Colonic mucosa (tissue), 4 donors: ENCODE results near the gene PRXL2C. TPM values are rescaled to one million over a fixed set of nuclear protein-coding genes. Genes with fewer than 3 reads are reported as not detected.
"Not testable (repeated sequence)": the region's sequence is repeated elsewhere in the genome, so short reads cannot be mapped to it uniquely, and the experiment has no call there.

Experiments
- DNase-seq: peaks from one replicate; pipeline ENCODE4 v3.0.0-alpha.2; 2020
- H3K27ac ChIP-seq: fragments of 200-600 bp; one replicate; pipeline ENCODE4 v1.8.0; 2021
- H3K27me3 ChIP-seq: fragments of 200-600 bp; one replicate; pipeline ENCODE4 v1.8.0; 2021
- H3K36me3 ChIP-seq: fragments of 200-600 bp; one replicate; pipeline ENCODE4 v1.8.0; 2021
- H3K4me1 ChIP-seq: fragments of 200-600 bp; one replicate; pipeline ENCODE4 v1.8.0; 2021; ENCODE audit warnings: mild to moderate bottlenecking
- H3K4me3 ChIP-seq: fragments of 200-600 bp; one replicate; pipeline ENCODE4 v1.8.0; 2021
- H3K9ac ChIP-seq, 2 donors: one replicate each; pipeline ENCODE4 v1.7.0; 2013; ENCODE audit warnings: control low read depth in 2 of 2, low read depth in 2 of 2, low read length in 2 of 2
- H3K9me3 ChIP-seq: fragments of 200-600 bp; one replicate; pipeline ENCODE4 v1.8.0; 2021
- intact Hi-C: fragments of 100-400 bp; cut with DNase I; formaldehyde crosslinking; loops from one replicate; pipeline ENCODE4 v1.14.1; 2022
- total RNA-seq, 2 donors: library from RNA; stranded (reverse); fragmentation: NEBNext Ultra II Directional in 1 of 2; extraction: Animal tissue kit (Norgen Biotek cat#: 25700) in 1 of 2; gene quantifications; one replicate each; pipeline ENCODE4 v1.2.1, GENCODE V29; 2021
- TF ChIP-seq, protein P1 (sequence below): fragments of 200-600 bp; IDR thresholded peaks from one replicate; pipeline ENCODE4 v1.8.0; 2022; ENCODE audit warnings: antibody characterized with exemption, mild to moderate bottlenecking
- donor health status: healthy.
- donor health status: DM: no; HTN: no; CAD: no.
- donor health status: DM: no; HTN: no; CAD: no.

PRXL2C gene
- total RNA-seq, 2 donors from 2014 or later, result 2.6 to 6.6 TPM

DNA sequence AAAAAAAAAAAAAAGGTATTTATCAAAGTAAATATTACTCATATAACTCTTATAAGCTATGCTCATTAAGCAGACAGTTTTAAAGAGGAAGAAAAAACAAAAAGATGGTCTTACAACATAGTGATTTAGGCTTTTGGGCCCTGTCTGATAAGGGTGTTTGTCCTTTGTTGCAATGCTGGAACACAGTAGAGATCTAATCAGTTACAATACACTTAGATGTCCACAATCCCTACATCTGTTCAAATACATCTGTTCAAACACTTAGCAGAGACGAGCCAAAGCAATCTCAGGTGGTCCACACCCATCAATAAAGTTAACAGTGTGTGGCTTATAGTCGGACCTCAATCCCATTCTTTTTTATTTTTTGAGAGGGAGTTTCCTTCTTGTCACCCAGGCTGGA, 11.0 kb downstream of the PRXL2C start:
- Histone ChIP-seq H3K4me3 (no peak overlapping the region), H3K27ac (no peak overlapping the region), H3K9me3 (no peaks in the 10 kb centered on the region), H3K9ac (no peak overlapping the region), H3K36me3 (no peaks in the 10 kb centered on the region), H3K27me3 (no peaks in the 10 kb centered on the region), H3K4me1 (no peaks in the 10 kb centered on the region)
- DNase-seq, result no peak
- intact Hi-C loops, result no loop called here
- TF ChIP-seq, protein P1, sequence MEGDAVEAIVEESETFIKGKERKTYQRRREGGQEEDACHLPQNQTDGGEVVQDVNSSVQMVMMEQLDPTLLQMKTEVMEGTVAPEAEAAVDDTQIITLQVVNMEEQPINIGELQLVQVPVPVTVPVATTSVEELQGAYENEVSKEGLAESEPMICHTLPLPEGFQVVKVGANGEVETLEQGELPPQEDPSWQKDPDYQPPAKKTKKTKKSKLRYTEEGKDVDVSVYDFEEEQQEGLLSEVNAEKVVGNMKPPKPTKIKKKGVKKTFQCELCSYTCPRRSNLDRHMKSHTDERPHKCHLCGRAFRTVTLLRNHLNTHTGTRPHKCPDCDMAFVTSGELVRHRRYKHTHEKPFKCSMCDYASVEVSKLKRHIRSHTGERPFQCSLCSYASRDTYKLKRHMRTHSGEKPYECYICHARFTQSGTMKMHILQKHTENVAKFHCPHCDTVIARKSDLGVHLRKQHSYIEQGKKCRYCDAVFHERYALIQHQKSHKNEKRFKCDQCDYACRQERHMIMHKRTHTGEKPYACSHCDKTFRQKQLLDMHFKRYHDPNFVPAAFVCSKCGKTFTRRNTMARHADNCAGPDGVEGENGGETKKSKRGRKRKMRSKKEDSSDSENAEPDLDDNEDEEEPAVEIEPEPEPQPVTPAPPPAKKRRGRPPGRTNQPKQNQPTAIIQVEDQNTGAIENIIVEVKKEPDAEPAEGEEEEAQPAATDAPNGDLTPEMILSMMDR, result no peak

DNA sequence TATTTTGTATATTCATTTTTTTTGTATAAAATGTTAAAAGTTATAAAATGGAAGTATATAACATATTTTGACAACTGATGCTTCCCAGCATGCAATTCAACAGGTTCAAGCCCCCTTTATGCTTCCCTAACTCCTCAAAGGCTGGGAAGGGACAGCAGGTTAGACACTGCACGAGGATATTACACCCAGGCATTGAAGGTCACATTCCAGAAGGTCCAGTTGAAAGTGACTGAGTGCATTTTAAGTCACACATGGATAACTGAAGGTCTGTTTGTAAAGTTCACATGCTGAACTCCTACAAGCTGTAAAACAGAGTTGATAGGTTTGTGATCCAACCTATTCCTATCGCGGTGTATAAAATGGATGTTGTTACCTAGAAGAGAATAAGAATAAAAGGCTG, 13.6 kb downstream of the PRXL2C start:
- TF ChIP-seq, protein P1, result no peak
- H3K9me3 ChIP-seq, result no peaks in the 10 kb centered on the region
- H3K36me3 ChIP-seq, result no peaks in the 10 kb centered on the region
- H3K4me3 ChIP-seq, result no peak overlapping the region
- no peak overlapping the region for H3K27ac ChIP-seq
- no peak overlapping the region for H3K9ac ChIP-seq
- DNase-seq, result no peak
- no peaks in the 10 kb centered on the region for H3K4me1 ChIP-seq
- intact Hi-C loops, result no loop called here
- no peaks in the 10 kb centered on the region for H3K27me3 ChIP-seq

DNA sequence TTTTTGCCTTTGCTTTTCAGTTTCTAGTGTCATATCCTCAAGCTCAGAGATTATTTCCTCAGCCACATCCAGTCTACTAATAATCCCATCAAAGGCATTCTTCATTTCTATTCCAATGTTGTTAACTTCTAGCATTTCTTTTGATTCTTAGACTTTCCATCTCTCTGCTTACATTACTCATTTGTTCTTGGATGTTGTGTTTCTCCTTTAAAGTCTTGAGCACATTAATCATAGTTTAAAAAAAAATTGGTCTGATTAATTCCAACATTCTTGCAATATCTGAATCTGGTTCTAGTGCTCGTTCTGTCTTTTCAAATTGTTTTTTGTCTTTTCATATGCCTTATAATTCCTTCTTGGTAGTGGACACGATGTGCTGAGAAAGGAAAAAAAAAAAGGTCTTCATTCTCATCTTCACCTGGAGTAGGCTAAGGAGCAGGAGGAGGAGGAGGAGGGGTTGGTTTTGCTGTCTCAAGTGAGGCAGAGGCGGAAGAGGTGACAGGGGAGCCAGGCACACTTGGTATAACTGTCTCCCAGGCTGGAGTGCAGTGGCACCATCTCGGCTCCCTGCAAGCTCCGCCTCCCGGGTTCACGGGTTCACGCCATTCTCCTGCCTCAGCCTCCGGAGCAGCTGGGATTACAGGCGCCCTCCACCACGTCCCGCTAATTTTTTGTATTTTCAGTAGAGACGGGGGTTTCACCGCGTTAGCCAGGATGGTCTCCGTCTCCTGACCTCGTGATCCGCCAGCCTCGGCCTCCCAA, 16.3 kb downstream of the PRXL2C start:
- H3K4me1 ChIP-seq, result no peaks in the 10 kb centered on the region
- no peaks in the 10 kb centered on the region for H3K9me3 ChIP-seq
- no peaks in the 10 kb centered on the region for H3K27me3 ChIP-seq
- H3K9ac ChIP-seq, result no peak overlapping the region
- H3K36me3 ChIP-seq, result no peaks in the 10 kb centered on the region
- intact Hi-C loops, result no loop called here
- no peak overlapping the region for H3K4me3 ChIP-seq
- no peak for DNase-seq
- TF ChIP-seq, protein P1, result no peak
- H3K27ac ChIP-seq, result no peak overlapping the region

GRCh38 chr9:96636368-96636767, 18.7 kb downstream of the PRXL2C start:
- no peak overlapping the region for H3K9ac ChIP-seq
- intact Hi-C loops, result no loop called here
- no peaks in the 10 kb centered on the region for H3K4me1 ChIP-seq
- TF ChIP-seq, protein P1, result no peak
- H3K27ac ChIP-seq, result no peak overlapping the region
- H3K9me3 ChIP-seq, result no peaks in the 10 kb centered on the region
- no peaks in the 10 kb centered on the region for H3K36me3 ChIP-seq
- H3K4me3 ChIP-seq, result no peak overlapping the region
- H3K27me3 ChIP-seq, result no peaks in the 10 kb centered on the region
- no peak for DNase-seq

DNA sequence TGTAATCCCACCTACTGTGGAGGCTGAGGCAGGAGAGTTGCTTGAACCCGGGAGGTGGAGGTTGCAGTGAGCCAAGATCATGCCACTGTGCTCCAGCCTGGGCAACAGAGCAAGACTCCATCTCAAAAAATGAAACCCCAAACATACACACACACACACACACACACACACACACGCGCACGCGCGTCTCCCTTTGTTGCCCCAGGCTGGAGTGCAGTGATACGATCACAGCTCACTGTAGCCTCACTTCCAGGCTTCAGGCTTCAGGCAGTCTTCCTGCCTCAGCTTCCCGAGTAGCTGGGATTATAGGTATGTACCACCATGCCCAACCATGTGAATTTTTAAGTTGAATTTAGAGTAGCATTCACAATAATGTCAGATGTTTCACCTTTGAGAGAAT, 21.5 kb downstream of the PRXL2C start:
- H3K4me3 ChIP-seq, H3K36me3 ChIP-seq, H3K27me3 ChIP-seq, H3K9me3 ChIP-seq, intact Hi-C loops, H3K9ac ChIP-seq, DNase-seq, H3K27ac ChIP-seq, H3K4me1 ChIP-seq: not testable (repeated sequence)

DNA sequence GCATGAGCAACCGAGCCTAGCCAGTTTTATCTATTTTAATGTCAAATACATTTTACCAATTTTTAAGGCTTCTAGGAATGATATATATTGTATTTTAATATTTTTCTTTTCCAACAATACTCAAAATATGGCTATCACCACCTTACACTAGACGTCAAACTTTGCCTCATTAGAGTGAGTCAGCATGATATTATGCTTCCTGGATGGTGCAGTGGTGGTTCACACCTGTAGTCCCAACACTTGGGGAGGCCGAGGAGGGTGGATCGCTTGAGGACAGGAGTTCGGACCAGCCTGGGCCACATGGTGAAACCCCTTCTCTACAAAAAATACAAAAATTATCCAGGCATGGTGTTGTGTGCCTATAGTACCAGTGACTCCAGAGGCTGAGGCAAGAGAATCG, 28.2 kb downstream of the PRXL2C start:
- Histone ChIP-seq H3K36me3 (no peaks in the 10 kb centered on the region), H3K27ac (no peak overlapping the region), H3K4me1 (no peaks in the 10 kb centered on the region), H3K4me3 (no peak overlapping the region), H3K9me3 (no peaks in the 10 kb centered on the region), H3K27me3 (no peaks in the 10 kb centered on the region), H3K9ac (no peak overlapping the region)
- TF ChIP-seq, protein P1, result no peak
- no peak for DNase-seq
- intact Hi-C loops, result no loop called here
